DOHH2 (cell line): ENCODE data around the gene TJAP1.

Experiments used
- EZH2phosphoT487 ChIP-seq: fragments of 200-600 bp; sonication (generic); IDR thresholded peaks from 2 replicates; pipeline ENCODE4 v1.6.1; 2017; ENCODE audit warnings: borderline replicate concordance, mild to moderate bottlenecking, antibody characterized with exemption, low read length, moderate library complexity, mixed read lengths
- TF ChIP-seq, protein P1 (sequence below): fragments of 200-600 bp; sonication (generic); IDR thresholded peaks from one replicate; pipeline ENCODE4 v1.5.1; 2014; ENCODE audit warnings: antibody characterized with exemption, mild to moderate bottlenecking, low read depth, low read length; ENCODE audit not compliant: poor library complexity, severe bottlenecking

GRCh38 chr6:43540507-43540906, 63.1 kb downstream of the TJAP1 start:
- TF ChIP-seq, protein P1, sequence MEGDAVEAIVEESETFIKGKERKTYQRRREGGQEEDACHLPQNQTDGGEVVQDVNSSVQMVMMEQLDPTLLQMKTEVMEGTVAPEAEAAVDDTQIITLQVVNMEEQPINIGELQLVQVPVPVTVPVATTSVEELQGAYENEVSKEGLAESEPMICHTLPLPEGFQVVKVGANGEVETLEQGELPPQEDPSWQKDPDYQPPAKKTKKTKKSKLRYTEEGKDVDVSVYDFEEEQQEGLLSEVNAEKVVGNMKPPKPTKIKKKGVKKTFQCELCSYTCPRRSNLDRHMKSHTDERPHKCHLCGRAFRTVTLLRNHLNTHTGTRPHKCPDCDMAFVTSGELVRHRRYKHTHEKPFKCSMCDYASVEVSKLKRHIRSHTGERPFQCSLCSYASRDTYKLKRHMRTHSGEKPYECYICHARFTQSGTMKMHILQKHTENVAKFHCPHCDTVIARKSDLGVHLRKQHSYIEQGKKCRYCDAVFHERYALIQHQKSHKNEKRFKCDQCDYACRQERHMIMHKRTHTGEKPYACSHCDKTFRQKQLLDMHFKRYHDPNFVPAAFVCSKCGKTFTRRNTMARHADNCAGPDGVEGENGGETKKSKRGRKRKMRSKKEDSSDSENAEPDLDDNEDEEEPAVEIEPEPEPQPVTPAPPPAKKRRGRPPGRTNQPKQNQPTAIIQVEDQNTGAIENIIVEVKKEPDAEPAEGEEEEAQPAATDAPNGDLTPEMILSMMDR = no peak
- TF ChIP-seq EZH2phosphoT487 = no peak
